GM06990 (cell line): ENCODE results near the gene MLEC.

Experiments
- DNase-seq: peaks from one replicate; pipeline ENCODE4 v3.0.0-alpha.2; 2011; ENCODE audit not compliant: insufficient read length; ENCODE audit errors: extremely low read depth
- H3K27me3 ChIP-seq: replicated peaks from 2 replicates; pipeline ENCODE4 v1.6.0; 2011; ENCODE audit warnings: low read length; ENCODE audit not compliant: control insufficient read depth, insufficient read depth
- H3K36me3 ChIP-seq: 2 replicates; pipeline ENCODE4 v1.5.1; 2011; ENCODE audit warnings: low read length; ENCODE audit not compliant: control insufficient read depth, insufficient read depth
- H3K4me3 ChIP-seq: replicated peaks from 2 replicates; pipeline ENCODE4 v1.5.1; 2011; ENCODE audit warnings: low read depth, mild to moderate bottlenecking, control low read depth, low read length
- CTCF ChIP-seq: IDR thresholded peaks from 2 replicates; pipeline ENCODE4 v1.5.1; 2011; ENCODE audit warnings: low read length, control low read depth, mild to moderate bottlenecking, inconsistent platforms; ENCODE audit not compliant: insufficient read depth, poor library complexity, severe bottlenecking

MLEC gene

GRCh38 chr12:120690083-120690450, 3.1 kb downstream of the MLEC start:
- TF ChIP-seq CTCF = no peak
- DNase-seq = no peak
- H3K36me3 ChIP-seq = peaks cover 11% of the 10 kb centered on the region
- H3K4me3 ChIP-seq = no peak overlapping the region
- no peaks in the 10 kb centered on the region for H3K27me3 ChIP-seq

GRCh38 chr12:120690978-120691377, 4.0 kb downstream of the MLEC start:
- Histone ChIP-seq H3K36me3 (peaks cover 15% of the 10 kb centered on the region), H3K27me3 (no peaks in the 10 kb centered on the region), H3K4me3 (no peak overlapping the region)
- TF ChIP-seq CTCF = no peak
- DNase-seq = no peak

GRCh38 chr12:120692524-120693033, 5.6 kb downstream of the MLEC start:
- no peak for DNase-seq
- Histone ChIP-seq H3K4me3 (no peak overlapping the region), H3K27me3 (no peaks in the 10 kb centered on the region), H3K36me3 (peaks cover 23% of the 10 kb centered on the region)
- no peak for TF ChIP-seq CTCF

- Histone ChIP-seq H3K36me3 (peaks cover 26% of the 10 kb centered on the region), H3K4me3 (no peak overlapping the region), H3K27me3 (no peaks in the 10 kb centered on the region)
- DNase-seq = no peak
- TF ChIP-seq CTCF = no peak
Measured at GRCh38 chr12:120693848-120694247, 6.9 kb downstream of the MLEC start.

- H3K27me3 ChIP-seq = no peaks in the 10 kb centered on the region
- no peak for DNase-seq
- H3K4me3 ChIP-seq = no peak overlapping the region
- no peak for TF ChIP-seq CTCF
- H3K36me3 ChIP-seq = peaks cover 37% of the 10 kb centered on the region
Measured at GRCh38 chr12:120696626-120697025, 9.7 kb downstream of the MLEC start.

- TF ChIP-seq CTCF = no peak
- Histone ChIP-seq H3K27me3 (no peaks in the 10 kb centered on the region), H3K36me3 (peaks cover 37% of the 10 kb centered on the region), H3K4me3 (no peak overlapping the region)
- no peak for DNase-seq
Measured at GRCh38 chr12:120697344-120697743, 10.4 kb downstream of the MLEC start.
